IPS-NIHi11 (cell line): ENCODE data around the gene PNMA6E.

Experiments used
- DNase-seq: peaks from one replicate; pipeline ENCODE4 v3.0.0; 2012; ENCODE audit warnings: mixed read lengths, low spot score

PNMA6E gene

GRCh38 chrX:153349952-153350351 lies 51.2 kb downstream of the PNMA6E start:
- no peak for DNase-seq

GRCh38 chrX:153348421-153348820 lies 52.7 kb downstream of the PNMA6E start:
- DNase-seq, result no peak

GRCh38 chrX:153347530-153347929 lies 53.6 kb downstream of the PNMA6E start:
- no peak for DNase-seq
